ENCODE data around the gene SENP3. TPM values are rescaled to one million over a fixed set of nuclear protein-coding genes. Genes with fewer than 3 reads are reported as not detected.

Gene SENP3
- total RNA-seq, 2 experiments from 2014 or later, result 77.6 to 100 TPM

DNA sequence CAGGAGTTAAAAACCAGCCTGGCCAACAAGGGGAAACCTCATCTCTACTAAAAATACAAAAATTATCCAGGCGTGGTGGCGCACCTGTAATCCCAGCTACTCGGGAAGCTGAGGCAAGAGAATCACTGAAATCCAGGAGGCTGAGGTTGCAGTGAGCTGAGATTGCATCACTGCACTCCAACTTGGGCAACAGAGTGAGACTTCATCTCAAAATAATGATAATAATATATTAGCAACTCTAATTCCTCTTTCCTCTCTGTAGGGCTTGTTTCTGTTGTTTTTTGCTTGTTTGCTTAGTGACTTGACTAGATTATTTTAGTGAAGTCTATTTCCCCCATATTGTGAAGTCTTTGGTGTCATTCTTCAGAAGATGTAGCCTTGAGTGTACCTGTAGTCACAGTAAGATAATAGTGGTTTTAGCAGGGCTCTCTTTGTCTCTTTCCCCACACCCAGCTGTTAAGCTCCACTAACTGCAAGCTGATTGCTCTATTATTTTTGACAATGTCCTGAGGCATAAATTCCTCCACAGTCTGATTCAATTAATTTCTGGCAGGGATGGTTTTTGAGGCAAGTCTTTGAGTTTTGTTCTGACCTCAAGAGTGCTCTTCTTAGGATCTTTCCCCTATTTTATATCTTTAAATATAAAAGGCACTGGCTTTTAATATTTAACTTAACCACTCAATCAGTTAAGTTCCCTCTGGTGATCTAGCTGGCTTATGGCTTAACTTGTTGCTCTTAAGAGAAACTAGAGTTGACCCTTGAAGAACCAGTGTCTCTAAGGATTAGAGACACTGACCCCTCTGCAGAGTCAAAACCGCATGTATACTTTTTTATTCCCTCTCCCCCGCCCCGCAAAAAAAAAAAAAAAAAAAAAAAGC is 31.5 kb upstream of the SENP3 start:
- H3K4me2 ChIP-seq (ENCODE audit: low read length), result no peak overlapping the region
- H3K9me3 ChIP-seq (ENCODE audit: low read length), result 0 out of 2 replicates have a peak, but pooled peaks cover 7% of the 10 kb centered on the region
- H3K36me3 ChIP-seq (ENCODE audit: insufficient read depth, low read length), result no peaks in the 10 kb centered on the region
- no peaks in the 10 kb centered on the region for H4K20me1 ChIP-seq (ENCODE audit: insufficient read depth, low read length)
- no peak overlapping the region for H3K27ac ChIP-seq (ENCODE audit: low read depth, low read length, poor library complexity, severe bottlenecking)
- TF ChIP-seq, protein P1, sequence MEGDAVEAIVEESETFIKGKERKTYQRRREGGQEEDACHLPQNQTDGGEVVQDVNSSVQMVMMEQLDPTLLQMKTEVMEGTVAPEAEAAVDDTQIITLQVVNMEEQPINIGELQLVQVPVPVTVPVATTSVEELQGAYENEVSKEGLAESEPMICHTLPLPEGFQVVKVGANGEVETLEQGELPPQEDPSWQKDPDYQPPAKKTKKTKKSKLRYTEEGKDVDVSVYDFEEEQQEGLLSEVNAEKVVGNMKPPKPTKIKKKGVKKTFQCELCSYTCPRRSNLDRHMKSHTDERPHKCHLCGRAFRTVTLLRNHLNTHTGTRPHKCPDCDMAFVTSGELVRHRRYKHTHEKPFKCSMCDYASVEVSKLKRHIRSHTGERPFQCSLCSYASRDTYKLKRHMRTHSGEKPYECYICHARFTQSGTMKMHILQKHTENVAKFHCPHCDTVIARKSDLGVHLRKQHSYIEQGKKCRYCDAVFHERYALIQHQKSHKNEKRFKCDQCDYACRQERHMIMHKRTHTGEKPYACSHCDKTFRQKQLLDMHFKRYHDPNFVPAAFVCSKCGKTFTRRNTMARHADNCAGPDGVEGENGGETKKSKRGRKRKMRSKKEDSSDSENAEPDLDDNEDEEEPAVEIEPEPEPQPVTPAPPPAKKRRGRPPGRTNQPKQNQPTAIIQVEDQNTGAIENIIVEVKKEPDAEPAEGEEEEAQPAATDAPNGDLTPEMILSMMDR (conservative IDR thresholded peaks at IDR 0.05; ENCODE audit: low read length), result no peak
- TF ChIP-seq EZH2phosphoT487 (IDR thresholded peaks at IDR 0.05; ENCODE audit: borderline replicate concordance, low read depth, low read length), result no peak
- no peaks in the 10 kb centered on the region for H3K79me2 ChIP-seq (ENCODE audit: insufficient read depth, low read depth, low read length)
- CTCF ChIA-PET (ENCODE audit: unreplicated experiment), result no interaction called here
- no peak for DNase-seq (ENCODE audit: low spot score)
- no peak overlapping the region for H3K4me3 ChIP-seq (ENCODE audit: low read depth, low read length, poor library complexity, severe bottlenecking)
- H3K4me1 ChIP-seq (ENCODE audit: insufficient read depth, low read length, poor library complexity, severe bottlenecking), result no peaks in the 10 kb centered on the region
- H3K9me2 ChIP-seq (ENCODE audit: insufficient read depth, low read length), result no peaks in the 10 kb centered on the region
- no peak overlapping the region for H2AFZ ChIP-seq (ENCODE audit: low read length)
- intact Hi-C loops (cut with micrococcal nuclease; ENCODE audit: unreplicated experiment), result no loop called here
- BruUV-seq (replicated peaks), result no TSS peak
- POLR2A ChIA-PET, result no interaction called here

DNA sequence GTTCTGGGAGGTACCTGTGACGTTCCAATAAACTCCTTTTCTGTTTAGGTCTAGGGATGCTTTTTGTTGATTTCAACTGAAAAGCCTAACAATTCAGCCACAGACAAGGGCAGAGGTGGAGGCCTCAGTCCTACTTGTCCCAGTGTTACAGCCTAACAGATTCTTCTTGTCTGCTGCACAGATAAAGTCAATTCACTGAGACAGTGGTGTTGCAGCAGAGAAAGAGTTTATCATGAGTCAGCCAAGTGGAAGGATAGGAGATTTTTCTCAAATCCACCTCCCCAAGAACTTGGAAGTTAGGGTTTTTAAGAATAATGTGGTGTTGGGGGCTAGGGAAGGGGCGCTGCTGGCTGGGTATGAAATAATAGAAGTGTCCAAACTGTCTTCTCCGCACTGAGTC is 23.7 kb upstream of the SENP3 start:
- CTCF ChIA-PET (ENCODE audit: unreplicated experiment), result no interaction called here
- H3K4me3 ChIP-seq (ENCODE audit: low read depth, low read length, poor library complexity, severe bottlenecking), result no peak overlapping the region
- H3K36me3 ChIP-seq (ENCODE audit: insufficient read depth, low read length), result no peaks in the 10 kb centered on the region
- H3K27ac ChIP-seq (ENCODE audit: low read depth, low read length, poor library complexity, severe bottlenecking), result no peak overlapping the region
- no peak overlapping the region for H3K4me2 ChIP-seq (ENCODE audit: low read length)
- H2AFZ ChIP-seq (ENCODE audit: low read length), result no peak overlapping the region
- H4K20me1 ChIP-seq (ENCODE audit: insufficient read depth, low read length), result no peaks in the 10 kb centered on the region
- TF ChIP-seq, protein P1 (conservative IDR thresholded peaks at IDR 0.05; ENCODE audit: low read length), result no peak
- H3K79me2 ChIP-seq (ENCODE audit: insufficient read depth, low read depth, low read length), result no peaks in the 10 kb centered on the region
- POLR2A ChIA-PET, result no interaction called here
- H3K4me1 ChIP-seq (ENCODE audit: insufficient read depth, low read length, poor library complexity, severe bottlenecking), result no peaks in the 10 kb centered on the region
- BruUV-seq (replicated peaks), result no TSS peak
- intact Hi-C loops (cut with micrococcal nuclease; ENCODE audit: unreplicated experiment), result no loop called here
- no peak for DNase-seq (ENCODE audit: low spot score)
- H3K9me2 ChIP-seq (ENCODE audit: insufficient read depth, low read length), result no peaks in the 10 kb centered on the region
- 0 out of 2 replicates have a peak, but pooled peaks cover 4% of the 10 kb centered on the region for H3K9me3 ChIP-seq (ENCODE audit: low read length)

DNA sequence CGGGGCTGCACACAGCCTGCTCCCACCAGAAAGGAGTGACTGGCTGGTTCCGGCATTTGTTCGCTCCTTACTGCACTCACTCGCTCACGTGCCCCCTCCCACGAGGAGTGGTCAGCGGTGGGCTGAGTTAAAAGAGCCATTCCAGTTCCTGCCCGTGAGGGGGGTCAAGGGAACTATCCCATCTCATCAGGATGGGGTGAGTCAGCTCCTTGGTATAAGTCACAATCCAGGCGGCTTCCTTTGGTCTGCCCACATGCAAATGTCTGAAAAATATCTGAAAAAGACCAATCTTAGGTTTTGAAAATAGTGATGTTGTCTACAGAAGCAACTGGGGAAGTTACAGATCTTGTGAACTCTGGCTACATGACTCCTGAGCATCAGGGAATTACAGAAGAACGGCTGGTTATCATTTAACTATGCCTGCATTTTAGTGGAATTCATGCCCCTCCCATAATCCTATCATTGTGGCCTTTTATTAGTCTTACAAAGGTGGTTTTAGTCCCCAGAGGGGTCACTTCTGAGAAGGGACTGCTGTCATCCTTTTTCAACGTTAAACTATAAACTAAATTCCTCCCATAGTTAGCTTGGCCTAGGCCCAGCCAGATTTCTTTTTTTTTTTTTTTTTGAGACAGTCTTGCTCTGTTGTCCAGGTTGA is 22.7 kb upstream of the SENP3 start:
- no TSS peak for BruUV-seq (replicated peaks)
- CTCF ChIA-PET (ENCODE audit: unreplicated experiment), result no interaction called here
- H3K79me2 ChIP-seq (ENCODE audit: insufficient read depth, low read depth, low read length), result no peaks in the 10 kb centered on the region
- H3K9me3 ChIP-seq (ENCODE audit: low read length), result 0 out of 2 replicates have a peak, but pooled peaks cover 4% of the 10 kb centered on the region
- no peaks in the 10 kb centered on the region for H3K36me3 ChIP-seq (ENCODE audit: insufficient read depth, low read length)
- POLR2A ChIA-PET, result no interaction called here
- H3K4me2 ChIP-seq (ENCODE audit: low read length), result no peak overlapping the region
- TF ChIP-seq, protein P1 (conservative IDR thresholded peaks at IDR 0.05; ENCODE audit: low read length), result no peak
- TF ChIP-seq EZH2phosphoT487 (IDR thresholded peaks at IDR 0.05; ENCODE audit: borderline replicate concordance, low read depth, low read length), result no peak
- H3K4me3 ChIP-seq (ENCODE audit: low read depth, low read length, poor library complexity, severe bottlenecking), result no peak overlapping the region
- H4K20me1 ChIP-seq (ENCODE audit: insufficient read depth, low read length), result no peaks in the 10 kb centered on the region
- H3K4me1 ChIP-seq (ENCODE audit: insufficient read depth, low read length, poor library complexity, severe bottlenecking), result no peaks in the 10 kb centered on the region
- no peak overlapping the region for H3K27ac ChIP-seq (ENCODE audit: low read depth, low read length, poor library complexity, severe bottlenecking)
- no peaks in the 10 kb centered on the region for H3K9me2 ChIP-seq (ENCODE audit: insufficient read depth, low read length)
- intact Hi-C loops (cut with micrococcal nuclease; ENCODE audit: unreplicated experiment), result no loop called here
- no peak overlapping the region for H2AFZ ChIP-seq (ENCODE audit: low read length)
- no peak for DNase-seq (ENCODE audit: low spot score)
